CD4-positive, alpha-beta T cell treated with Interleukin-15 for 1 hour (primary cell): ENCODE data around the gene PSAP.

Source experiments
- DNase-seq: peaks from one replicate; pipeline ENCODE4 v3.0.0-alpha.2; 2020

Gene PSAP

GRCh38 chr10:71806704-71807556 lies 44.1 kb downstream of the PSAP start:
- no peak for DNase-seq

DNA sequence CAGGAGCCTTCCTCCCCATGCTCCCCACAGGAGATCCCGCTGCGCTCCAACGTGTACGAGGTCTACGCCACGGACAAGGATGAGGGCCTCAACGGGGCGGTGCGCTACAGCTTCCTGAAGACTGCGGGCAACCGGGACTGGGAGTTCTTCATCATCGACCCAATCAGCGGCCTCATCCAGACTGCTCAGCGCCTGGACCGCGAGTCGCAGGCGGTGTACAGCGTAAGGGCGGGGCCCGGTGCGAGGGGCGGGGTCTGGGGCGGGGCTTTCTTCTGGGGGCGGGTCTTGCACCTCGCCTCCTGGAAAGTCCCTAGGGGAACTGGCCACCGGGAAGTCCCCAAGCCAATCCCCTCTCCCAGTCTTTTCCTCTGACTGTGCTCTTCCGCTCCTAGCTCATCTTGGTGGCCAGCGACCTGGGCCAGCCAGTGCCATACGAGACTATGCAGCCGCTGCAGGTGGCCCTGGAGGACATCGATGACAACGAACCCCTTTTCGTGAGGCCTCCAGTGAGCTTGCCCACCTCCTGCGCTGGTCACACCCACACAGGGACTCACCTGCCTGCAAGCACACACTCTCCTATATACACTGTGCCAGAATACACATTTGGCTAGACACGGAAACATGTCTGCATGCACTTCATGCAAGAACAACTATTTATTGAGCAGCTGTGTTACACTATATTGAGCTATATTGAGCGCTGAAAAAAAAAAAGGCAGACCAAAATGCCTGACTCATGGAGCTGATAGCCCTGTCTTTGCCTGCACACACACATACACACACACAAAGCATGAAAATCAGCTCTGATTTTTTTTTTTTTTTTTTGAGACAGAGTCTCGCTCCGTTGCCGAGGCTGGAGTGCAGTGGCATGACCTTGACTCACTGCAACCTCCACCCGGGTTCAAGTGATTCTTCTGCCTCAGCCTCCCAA lies 45.0 kb downstream of the PSAP start:
- DNase-seq: peak; percentile 57

GRCh38 chr10:71804077-71804476 lies 47.0 kb downstream of the PSAP start:
- no peak for DNase-seq

- DNase-seq: no peak
These were observed 48.1 kb downstream of the PSAP start for GRCh38 chr10:71802715-71803488.

DNA sequence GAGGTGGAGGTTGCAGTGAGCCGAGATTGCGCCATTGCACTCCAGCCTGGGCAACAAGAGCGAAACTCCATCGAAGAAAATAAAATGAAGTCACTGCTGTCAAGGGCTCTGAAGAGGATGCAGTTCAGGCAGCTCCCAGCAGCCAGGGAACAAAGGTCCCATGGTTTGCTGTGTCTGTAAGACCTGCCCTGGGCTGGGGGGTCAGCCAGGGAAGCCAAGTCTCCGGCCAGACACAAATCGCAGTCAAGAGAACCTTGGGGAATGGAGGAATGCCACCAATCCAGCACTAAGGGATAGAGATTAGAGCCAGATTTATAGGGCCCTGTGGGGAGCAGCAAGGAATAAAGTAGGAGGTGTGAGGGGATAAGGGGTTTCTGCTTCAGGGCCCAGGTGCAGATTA lies 48.8 kb downstream of the PSAP start:
- DNase-seq: no peak

- DNase-seq: no peak
These were observed 49.7 kb downstream of the PSAP start for GRCh38 chr10:71801361-71801760.

- no peak for DNase-seq
These were observed 51.2 kb downstream of the PSAP start for GRCh38 chr10:71799608-71800453.

DNA sequence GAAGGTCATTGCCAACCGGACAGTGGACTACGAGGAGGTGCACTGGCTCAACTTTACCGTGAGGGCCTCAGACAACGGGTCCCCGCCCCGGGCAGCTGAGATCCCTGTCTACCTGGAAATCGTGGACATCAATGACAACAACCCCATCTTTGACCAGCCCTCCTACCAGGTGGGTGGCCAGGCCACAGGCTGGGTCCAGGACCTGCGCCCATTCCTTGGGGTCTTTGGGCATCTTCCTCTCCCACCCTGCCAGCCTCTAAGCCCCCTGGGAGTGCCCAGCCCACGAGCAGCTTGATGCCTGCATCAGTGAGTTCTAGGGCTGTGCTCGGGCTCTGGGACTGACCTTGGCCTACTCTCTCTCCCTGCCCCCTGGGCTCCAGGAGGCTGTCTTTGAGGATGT lies 51.9 kb downstream of the PSAP start:
- DNase-seq: no peak

GRCh38 chr10:71798308-71798624 lies 52.8 kb downstream of the PSAP start:
- DNase-seq: no peak

DNA sequence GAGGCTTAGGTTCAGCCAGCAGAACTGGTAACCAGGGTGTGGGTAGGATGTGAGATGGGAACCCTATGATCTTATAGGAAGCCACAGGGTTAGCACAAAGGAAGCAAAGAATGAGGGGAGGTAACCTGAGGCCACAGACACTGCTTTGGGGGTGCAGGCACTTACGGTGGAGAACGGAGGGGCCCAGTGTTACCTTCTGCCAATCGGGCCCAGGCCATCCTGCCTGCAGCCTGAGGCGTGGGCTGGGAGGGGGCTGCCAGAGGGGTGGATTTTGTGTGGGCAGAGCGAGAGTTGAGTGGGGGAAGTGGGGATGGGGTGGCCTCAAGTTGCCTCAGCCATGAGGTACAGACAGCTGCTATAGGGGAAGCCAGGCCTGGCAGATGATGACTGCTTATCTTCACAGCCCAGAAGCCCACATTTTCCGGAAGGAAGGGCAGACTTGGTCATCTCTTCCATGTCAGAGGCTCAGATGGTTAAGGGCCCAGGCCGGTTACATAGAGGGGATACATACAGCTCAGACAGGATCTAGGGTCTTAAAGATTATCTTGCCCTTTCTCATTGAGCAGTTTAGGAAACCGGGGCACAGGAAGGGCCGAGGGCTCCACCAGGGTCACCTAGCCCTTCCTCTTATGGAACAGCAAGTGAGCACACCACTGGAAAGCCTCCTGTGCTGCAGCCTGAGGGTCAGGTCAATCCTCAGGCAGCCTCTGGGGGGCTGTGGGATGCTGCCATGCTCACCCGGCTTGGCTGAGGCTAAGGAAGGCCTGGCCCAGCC lies 53.3 kb downstream of the PSAP start:
- DNase-seq: no peak

GRCh38 chr10:71796749-71797405 lies 54.2 kb downstream of the PSAP start:
- DNase-seq: no peak

DNA sequence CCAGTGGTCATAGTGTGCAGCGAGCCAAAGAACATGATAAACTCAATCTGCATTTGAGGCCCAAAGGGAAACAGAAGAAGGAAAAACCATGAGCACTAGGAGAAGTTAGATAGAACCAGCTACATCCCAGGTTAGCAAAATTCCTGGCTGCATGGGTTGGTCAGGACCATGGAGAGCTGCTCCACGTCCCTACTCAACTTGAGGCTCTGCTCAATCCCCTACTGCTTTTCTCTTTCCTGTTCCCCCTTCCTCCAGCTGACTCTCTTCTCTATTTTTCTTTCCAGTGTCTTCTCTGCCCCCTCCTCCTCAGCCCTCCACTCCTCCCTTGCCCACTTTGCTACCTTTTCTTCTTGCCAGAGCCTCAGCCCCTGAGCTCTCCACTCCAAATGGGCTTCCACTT lies 55.8 kb downstream of the PSAP start:
- DNase-seq: no peak

DNA sequence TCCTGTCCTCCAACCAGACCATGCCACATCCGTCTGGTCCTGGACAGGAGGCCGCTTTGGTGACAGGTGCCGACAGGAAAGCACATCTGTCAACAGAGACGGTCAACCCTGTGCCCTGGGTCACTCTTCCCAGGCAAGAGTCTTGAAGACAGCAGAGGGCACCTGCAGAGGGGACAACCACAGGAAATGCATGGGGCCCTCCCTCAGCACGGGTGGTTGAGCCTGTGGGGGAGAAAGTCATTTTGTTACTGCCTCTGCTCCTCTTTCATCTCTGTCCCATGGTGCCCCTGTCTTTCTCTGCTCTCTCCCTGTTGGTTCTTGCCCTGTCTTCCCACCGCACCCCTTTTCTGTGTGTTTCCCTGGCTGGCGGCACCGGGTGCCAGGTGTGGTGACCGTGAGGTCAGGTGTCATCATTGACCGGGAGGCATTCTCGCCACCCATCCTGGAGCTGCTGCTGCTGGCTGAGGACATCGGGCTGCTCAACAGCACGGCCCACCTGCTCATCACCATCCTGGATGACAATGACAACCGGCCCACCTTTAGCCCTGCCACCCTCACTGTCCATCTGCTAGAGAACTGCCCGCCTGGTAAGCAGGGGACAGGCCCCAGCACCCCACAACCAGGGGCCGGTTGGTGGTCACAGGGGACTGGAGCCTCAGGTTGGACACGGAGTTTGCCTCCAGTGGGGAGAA lies 60.2 kb downstream of the PSAP start:
- DNase-seq: no peak

GRCh38 chr10:71789871-71790270 lies 61.2 kb downstream of the PSAP start:
- no peak for DNase-seq

DNA sequence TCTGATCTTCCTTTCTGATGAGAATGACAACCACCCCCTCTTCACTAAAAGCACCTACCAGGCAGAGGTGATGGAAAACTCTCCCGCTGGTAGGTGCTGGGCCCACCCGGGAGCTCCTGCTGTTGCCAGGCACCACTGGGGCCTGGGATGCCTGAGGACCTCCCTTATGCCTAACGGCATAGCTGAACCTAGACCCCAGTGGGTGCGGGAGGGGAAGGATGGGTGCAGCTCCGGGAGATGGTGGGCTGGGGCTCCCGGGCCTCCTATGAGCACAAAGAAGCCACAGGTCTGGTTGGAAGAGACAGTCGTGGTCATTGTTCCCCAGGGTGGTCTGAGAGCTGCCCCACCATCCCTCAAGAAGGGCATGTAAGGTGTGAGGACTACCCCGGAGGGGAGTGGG lies 62.1 kb downstream of the PSAP start:
- DNase-seq: no peak

- DNase-seq: no peak
These were observed 66.3 kb downstream of the PSAP start for GRCh38 chr10:71784679-71785272.

- no peak for DNase-seq
These were observed 67.0 kb downstream of the PSAP start for GRCh38 chr10:71783917-71784678.

GRCh38 chr10:71782917-71783490 lies 68.0 kb downstream of the PSAP start:
- no peak for DNase-seq
